GM12875 (cell line): ENCODE measurements around the gene APBA1.

Source experiments
- H3K4me3 ChIP-seq: one replicate; pipeline ENCODE4 v1.5.1; 2011; ENCODE audit warnings: low read depth, low read length, control low read depth
- CTCF ChIP-seq: IDR thresholded peaks from 2 replicates; pipeline ENCODE4 v1.5.1; 2011; ENCODE audit warnings: low read depth, mild to moderate bottlenecking, control low read depth, inconsistent platforms, low read length, moderate library complexity, borderline replicate concordance; ENCODE audit not compliant: insufficient read depth

Gene APBA1

GRCh38 chr9:69696802-69697201 lies 24.6 kb upstream of the APBA1 start:
- no peak for TF ChIP-seq CTCF
- H3K4me3 ChIP-seq, result no peak overlapping the region

- H3K4me3 ChIP-seq, result no peak overlapping the region
- TF ChIP-seq CTCF, result no peak
Observed at GRCh38 chr9:69689991-69690538, 17.9 kb upstream of the APBA1 start.

- TF ChIP-seq CTCF, result no peak
- H3K4me3 ChIP-seq, result no peak overlapping the region
Observed at GRCh38 chr9:69683927-69684326, 11.8 kb upstream of the APBA1 start.

GRCh38 chr9:69678843-69679538 lies 6.8 kb upstream of the APBA1 start:
- no peak overlapping the region for H3K4me3 ChIP-seq
- TF ChIP-seq CTCF, result no peak

GRCh38 chr9:69677931-69678330 lies 5.8 kb upstream of the APBA1 start:
- no peak overlapping the region for H3K4me3 ChIP-seq
- TF ChIP-seq CTCF, result no peak

- no peak overlapping the region for H3K4me3 ChIP-seq
- TF ChIP-seq CTCF, result no peak
Observed at GRCh38 chr9:69675563-69675962, 3.4 kb upstream of the APBA1 start.
